SK-N-SH treated with all-trans-retinoic acid at 6 μM for 48 hours (cell line): Measurements from ENCODE around the gene KCNQ5.

Experiments used
- ATAC-seq: fragments of 200-7000 bp; cut with Tn5 transposase; 3 replicates; pipeline ENCODE4 v1.9.1; 2020; ENCODE audit warnings: mild to moderate bottlenecking, moderate library complexity
- BACH2 ChIP-seq: fragments of 250-450 bp; sonication (Bioruptor Pico); IDR thresholded peaks from 2 replicates; pipeline ENCODE4 v1.9.0; 2021; ENCODE audit warnings: mild to moderate bottlenecking, borderline replicate concordance
- CREB5 ChIP-seq: fragments of 250-450 bp; sonication (Bioruptor Pico); IDR thresholded peaks from 2 replicates; pipeline ENCODE4 v1.5.1; 2020; ENCODE audit warnings: low read depth, mild to moderate bottlenecking, moderate library complexity
- CSDC2 ChIP-seq: fragments of 250-450 bp; sonication (Bioruptor Pico); IDR thresholded peaks from 2 replicates; pipeline ENCODE4 v1.5.0; 2020; ENCODE audit warnings: mild to moderate bottlenecking, moderate library complexity
- ESRRG ChIP-seq: fragments of 250-450 bp; sonication (Bioruptor Pico); IDR thresholded peaks from 2 replicates; pipeline ENCODE4 v1.6.1; 2021; ENCODE audit warnings: mild to moderate bottlenecking
- GLIS3 ChIP-seq: fragments of 250-450 bp; sonication (Bioruptor Pico); IDR thresholded peaks from 2 replicates; pipeline ENCODE4 v1.5.0; 2020; ENCODE audit warnings: mild to moderate bottlenecking, moderate library complexity
- ISL1 ChIP-seq: fragments of 250-450 bp; sonication (Bioruptor Pico); IDR thresholded peaks from 2 replicates; pipeline ENCODE4 v2.1.2; 2022; ENCODE audit warnings: mild to moderate bottlenecking, moderate library complexity
- OSR1 ChIP-seq: fragments of 250-450 bp; sonication (Bioruptor Pico); IDR thresholded peaks from 2 replicates; pipeline ENCODE4 v1.8.0; 2022; ENCODE audit warnings: moderate library complexity, mild to moderate bottlenecking, inconsistent platforms
- SNAI2 ChIP-seq: fragments of 250-450 bp; sonication (Bioruptor Pico); IDR thresholded peaks from 2 replicates; pipeline ENCODE4 v1.5.0; 2020; ENCODE audit warnings: mild to moderate bottlenecking, moderate library complexity
- TCF4 ChIP-seq: fragments of 250-450 bp; sonication (Bioruptor Pico); IDR thresholded peaks from 2 replicates; pipeline ENCODE4 v1.8.0; 2021; ENCODE audit warnings: mild to moderate bottlenecking, moderate library complexity, borderline replicate concordance
- TOX ChIP-seq: fragments of 250-450 bp; sonication (Bioruptor Pico); IDR thresholded peaks from 2 replicates; pipeline ENCODE4 v1.8.0; 2021; ENCODE audit warnings: mild to moderate bottlenecking, moderate library complexity, borderline replicate concordance
- ZC3H10 ChIP-seq: fragments of 250-450 bp; sonication (Bioruptor Pico); IDR thresholded peaks from 2 replicates; pipeline ENCODE4 v1.5.1; 2021; ENCODE audit warnings: mild to moderate bottlenecking, moderate library complexity
- ZFP3 ChIP-seq: fragments of 250-450 bp; sonication (Bioruptor Pico); IDR thresholded peaks from 2 replicates; pipeline ENCODE4 v1.5.0; 2020; ENCODE audit warnings: mild to moderate bottlenecking, moderate library complexity
- ZFP30 ChIP-seq: fragments of 450-650 bp; formaldehyde crosslinking; IDR thresholded peaks from 2 replicates; pipeline ENCODE4 v1.5.0; 2022; ENCODE audit warnings: mild to moderate bottlenecking, moderate library complexity
- ZNF565 ChIP-seq: fragments of 450-650 bp; formaldehyde crosslinking; conservative IDR thresholded peaks from 2 replicates; pipeline ENCODE4 v1.5.0; 2020; ENCODE audit warnings: low read depth, mild to moderate bottlenecking, moderate library complexity
- ZNF70 ChIP-seq: fragments of 450-650 bp; formaldehyde crosslinking; IDR thresholded peaks from 2 replicates; pipeline ENCODE4 v1.5.0; 2020; ENCODE audit warnings: mild to moderate bottlenecking, moderate library complexity
- ZNF8 ChIP-seq: fragments of 450-650 bp; formaldehyde crosslinking; IDR thresholded peaks from 2 replicates; pipeline ENCODE4 v1.5.0; 2020; ENCODE audit warnings: mild to moderate bottlenecking, moderate library complexity
- TF ChIP-seq, protein P1 (sequence below): fragments of 250-450 bp; sonication (Bioruptor Pico); IDR thresholded peaks from 2 replicates; pipeline ENCODE4 v1.8.0; 2020; ENCODE audit warnings: mild to moderate bottlenecking, moderate library complexity, borderline replicate concordance
- TF ChIP-seq, protein P2 (sequence below): fragments of 250-450 bp; sonication (Bioruptor Pico); IDR thresholded peaks from 2 replicates; pipeline ENCODE4 v1.8.0; 2021; ENCODE audit warnings: low read depth, mild to moderate bottlenecking, moderate library complexity, borderline replicate concordance
- TF ChIP-seq, protein P3 (sequence below): fragments of 250-450 bp; sonication (Bioruptor Pico); IDR thresholded peaks from 2 replicates; pipeline ENCODE4 v1.5.0; 2020; ENCODE audit warnings: mild to moderate bottlenecking, moderate library complexity

KCNQ5 gene

DNA sequence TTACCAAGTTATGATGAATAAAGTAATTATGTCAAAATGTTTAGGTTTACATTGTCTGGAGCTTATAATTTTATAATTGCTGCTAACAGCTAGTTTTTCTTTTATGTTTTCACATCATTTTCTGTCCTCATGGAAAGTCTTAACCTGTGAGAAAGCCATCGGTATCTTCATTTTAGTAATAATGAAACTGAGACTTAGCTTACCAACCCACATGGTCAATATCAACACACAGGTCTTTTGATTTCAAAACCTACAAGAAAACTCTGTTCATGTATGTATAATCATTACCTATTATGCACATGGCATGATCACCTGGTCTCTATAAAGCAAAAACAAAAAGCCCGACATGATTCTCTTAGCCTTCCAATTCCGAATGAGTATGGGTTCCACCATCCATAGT lies 61.9 kb downstream of the KCNQ5 start:
- no peak for ATAC-seq

GRCh38 chr6:72689107-72689954 lies 67.5 kb downstream of the KCNQ5 start:
- ATAC-seq: no peak
- TF ChIP-seq ESRRG (CRISPR knock-in tag) (no peak), ZFP3 (CRISPR knock-in tag) (no peak), ZFP30 (CRISPR knock-in tag) (no peak), SNAI2 (CRISPR knock-in tag) (no peak), ZC3H10 (CRISPR knock-in tag) (no peak), OSR1 (CRISPR knock-in tag) (no peak), TOX (CRISPR knock-in tag) (no peak), GLIS3 (CRISPR knock-in tag) (no peak), ZNF8 (CRISPR knock-in tag) (no peak), ZNF70 (no peak)
- TF ChIP-seq, protein P1, sequence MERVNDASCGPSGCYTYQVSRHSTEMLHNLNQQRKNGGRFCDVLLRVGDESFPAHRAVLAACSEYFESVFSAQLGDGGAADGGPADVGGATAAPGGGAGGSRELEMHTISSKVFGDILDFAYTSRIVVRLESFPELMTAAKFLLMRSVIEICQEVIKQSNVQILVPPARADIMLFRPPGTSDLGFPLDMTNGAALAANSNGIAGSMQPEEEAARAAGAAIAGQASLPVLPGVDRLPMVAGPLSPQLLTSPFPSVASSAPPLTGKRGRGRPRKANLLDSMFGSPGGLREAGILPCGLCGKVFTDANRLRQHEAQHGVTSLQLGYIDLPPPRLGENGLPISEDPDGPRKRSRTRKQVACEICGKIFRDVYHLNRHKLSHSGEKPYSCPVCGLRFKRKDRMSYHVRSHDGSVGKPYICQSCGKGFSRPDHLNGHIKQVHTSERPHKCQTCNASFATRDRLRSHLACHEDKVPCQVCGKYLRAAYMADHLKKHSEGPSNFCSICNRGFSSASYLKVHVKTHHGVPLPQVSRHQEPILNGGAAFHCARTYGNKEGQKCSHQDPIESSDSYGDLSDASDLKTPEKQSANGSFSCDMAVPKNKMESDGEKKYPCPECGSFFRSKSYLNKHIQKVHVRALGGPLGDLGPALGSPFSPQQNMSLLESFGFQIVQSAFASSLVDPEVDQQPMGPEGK (CRISPR knock-in tag): no peak
- TF ChIP-seq, protein P2, sequence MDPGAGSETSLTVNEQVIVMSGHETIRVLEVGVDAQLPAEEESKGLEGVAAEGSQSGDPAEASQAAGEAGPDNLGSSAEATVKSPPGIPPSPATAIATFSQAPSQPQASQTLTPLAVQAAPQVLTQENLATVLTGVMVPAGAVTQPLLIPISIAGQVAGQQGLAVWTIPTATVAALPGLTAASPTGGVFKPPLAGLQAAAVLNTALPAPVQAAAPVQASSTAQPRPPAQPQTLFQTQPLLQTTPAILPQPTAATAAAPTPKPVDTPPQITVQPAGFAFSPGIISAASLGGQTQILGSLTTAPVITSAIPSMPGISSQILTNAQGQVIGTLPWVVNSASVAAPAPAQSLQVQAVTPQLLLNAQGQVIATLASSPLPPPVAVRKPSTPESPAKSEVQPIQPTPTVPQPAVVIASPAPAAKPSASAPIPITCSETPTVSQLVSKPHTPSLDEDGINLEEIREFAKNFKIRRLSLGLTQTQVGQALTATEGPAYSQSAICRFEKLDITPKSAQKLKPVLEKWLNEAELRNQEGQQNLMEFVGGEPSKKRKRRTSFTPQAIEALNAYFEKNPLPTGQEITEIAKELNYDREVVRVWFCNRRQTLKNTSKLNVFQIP (CRISPR knock-in tag): no peak
- TF ChIP-seq, protein P3, sequence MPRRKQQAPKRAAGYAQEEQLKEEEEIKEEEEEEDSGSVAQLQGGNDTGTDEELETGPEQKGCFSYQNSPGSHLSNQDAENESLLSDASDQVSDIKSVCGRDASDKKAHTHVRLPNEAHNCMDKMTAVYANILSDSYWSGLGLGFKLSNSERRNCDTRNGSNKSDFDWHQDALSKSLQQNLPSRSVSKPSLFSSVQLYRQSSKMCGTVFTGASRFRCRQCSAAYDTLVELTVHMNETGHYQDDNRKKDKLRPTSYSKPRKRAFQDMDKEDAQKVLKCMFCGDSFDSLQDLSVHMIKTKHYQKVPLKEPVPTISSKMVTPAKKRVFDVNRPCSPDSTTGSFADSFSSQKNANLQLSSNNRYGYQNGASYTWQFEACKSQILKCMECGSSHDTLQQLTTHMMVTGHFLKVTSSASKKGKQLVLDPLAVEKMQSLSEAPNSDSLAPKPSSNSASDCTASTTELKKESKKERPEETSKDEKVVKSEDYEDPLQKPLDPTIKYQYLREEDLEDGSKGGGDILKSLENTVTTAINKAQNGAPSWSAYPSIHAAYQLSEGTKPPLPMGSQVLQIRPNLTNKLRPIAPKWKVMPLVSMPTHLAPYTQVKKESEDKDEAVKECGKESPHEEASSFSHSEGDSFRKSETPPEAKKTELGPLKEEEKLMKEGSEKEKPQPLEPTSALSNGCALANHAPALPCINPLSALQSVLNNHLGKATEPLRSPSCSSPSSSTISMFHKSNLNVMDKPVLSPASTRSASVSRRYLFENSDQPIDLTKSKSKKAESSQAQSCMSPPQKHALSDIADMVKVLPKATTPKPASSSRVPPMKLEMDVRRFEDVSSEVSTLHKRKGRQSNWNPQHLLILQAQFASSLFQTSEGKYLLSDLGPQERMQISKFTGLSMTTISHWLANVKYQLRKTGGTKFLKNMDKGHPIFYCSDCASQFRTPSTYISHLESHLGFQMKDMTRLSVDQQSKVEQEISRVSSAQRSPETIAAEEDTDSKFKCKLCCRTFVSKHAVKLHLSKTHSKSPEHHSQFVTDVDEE (CRISPR knock-in tag): no peak

More for the DNA sequence above, 61.9 kb downstream of the KCNQ5 start:
- TF ChIP-seq BACH2 (no peak), TCF4 (no peak), ISL1 (CRISPR knock-in tag) (no peak), OSR1 (CRISPR knock-in tag) (no peak)

GRCh38 chr6:72691249-72691648 lies 69.4 kb downstream of the KCNQ5 start:
- no peak for ATAC-seq
- TF ChIP-seq BACH2: no peak
- no peak for TF ChIP-seq CREB5
- no peak for TF ChIP-seq CSDC2 (CRISPR knock-in tag)
- TF ChIP-seq GLIS3 (CRISPR knock-in tag): no peak
- no peak for TF ChIP-seq ZNF565
- no peak for TF ChIP-seq ZNF8 (CRISPR knock-in tag)
- TF ChIP-seq TCF4: no peak
- TF ChIP-seq, protein P1 (CRISPR knock-in tag): no peak
- TF ChIP-seq ZFP30 (CRISPR knock-in tag): no peak
- TF ChIP-seq, protein P2 (CRISPR knock-in tag): no peak
